ENCODE results near the gene CCS.

GRCh38 chr11:66561975-66562248, 31.1 kb upstream of the CCS start:
- TF ChIP-seq MAX (IDR thresholded peaks at IDR 0.05) (no peak), CREB1 (IDR thresholded peaks at IDR 0.05; ENCODE audit: low read depth) (no peak), RAD21 (IDR thresholded peaks at IDR 0.05; ENCODE audit: low read depth) (no peak), TAF1 (IDR thresholded peaks at IDR 0.05; ENCODE audit: low read depth) (no peak), CEBPB (IDR thresholded peaks at IDR 0.05) (no peak), TCF12 (IDR thresholded peaks at IDR 0.05; ENCODE audit: low read depth) (no peak), YY1 (IDR thresholded peaks at IDR 0.05; ENCODE audit: low read depth) (no peak), EP300 (IDR thresholded peaks at IDR 0.05; ENCODE audit: borderline replicate concordance) (no peak), REST (IDR thresholded peaks at IDR 0.05; ENCODE audit: low read depth) (no peak)
